ENCODE results near the gene TGFBR2. TPM values are rescaled to one million over a fixed set of nuclear protein-coding genes. Genes with fewer than 3 reads are reported as not detected.

TGFBR2 gene
- total and polyA plus RNA-seq, 2 of the 13 experiments (the other 11 are each of a cell fraction or from before 2014, with no cell fraction given), result 82.2 to 187 TPM

GRCh38 chr3:30720586-30721313 is 114.3 kb downstream of the TGFBR2 start (continued):
- no peak for TF ChIP-seq DMAP1 (CRISPR knock-in tag; IDR thresholded peaks at IDR 0.05)
- TF ChIP-seq, protein P1, sequence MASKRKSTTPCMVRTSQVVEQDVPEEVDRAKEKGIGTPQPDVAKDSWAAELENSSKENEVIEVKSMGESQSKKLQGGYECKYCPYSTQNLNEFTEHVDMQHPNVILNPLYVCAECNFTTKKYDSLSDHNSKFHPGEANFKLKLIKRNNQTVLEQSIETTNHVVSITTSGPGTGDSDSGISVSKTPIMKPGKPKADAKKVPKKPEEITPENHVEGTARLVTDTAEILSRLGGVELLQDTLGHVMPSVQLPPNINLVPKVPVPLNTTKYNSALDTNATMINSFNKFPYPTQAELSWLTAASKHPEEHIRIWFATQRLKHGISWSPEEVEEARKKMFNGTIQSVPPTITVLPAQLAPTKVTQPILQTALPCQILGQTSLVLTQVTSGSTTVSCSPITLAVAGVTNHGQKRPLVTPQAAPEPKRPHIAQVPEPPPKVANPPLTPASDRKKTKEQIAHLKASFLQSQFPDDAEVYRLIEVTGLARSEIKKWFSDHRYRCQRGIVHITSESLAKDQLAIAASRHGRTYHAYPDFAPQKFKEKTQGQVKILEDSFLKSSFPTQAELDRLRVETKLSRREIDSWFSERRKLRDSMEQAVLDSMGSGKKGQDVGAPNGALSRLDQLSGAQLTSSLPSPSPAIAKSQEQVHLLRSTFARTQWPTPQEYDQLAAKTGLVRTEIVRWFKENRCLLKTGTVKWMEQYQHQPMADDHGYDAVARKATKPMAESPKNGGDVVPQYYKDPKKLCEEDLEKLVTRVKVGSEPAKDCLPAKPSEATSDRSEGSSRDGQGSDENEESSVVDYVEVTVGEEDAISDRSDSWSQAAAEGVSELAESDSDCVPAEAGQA (IDR thresholded peaks at IDR 0.05; ENCODE audit: low read depth), result no peak
- TF ChIP-seq, protein P1 (CRISPR knock-in tag; IDR thresholded peaks at IDR 0.05; ENCODE audit: borderline replicate concordance), result no peak
- TF ChIP-seq ZBTB38 (CRISPR knock-in tag; IDR thresholded peaks at IDR 0.05), result no peak
- no peak for TF ChIP-seq HOXA9 (CRISPR knock-in tag; IDR thresholded peaks at IDR 0.05; ENCODE audit: borderline replicate concordance)
- no peak for TF ChIP-seq RAD51 (IDR thresholded peaks at IDR 0.05; ENCODE audit: borderline replicate concordance)
- TF ChIP-seq ELF1 (CRISPR knock-in tag; IDR thresholded peaks at IDR 0.05), result no peak
- peak; percentile 57; the same call in 1 of the 2 replicates for TF ChIP-seq GFI1 (CRISPR knock-in tag; IDR thresholded peaks at IDR 0.05; ENCODE audit: borderline replicate concordance)
- TF ChIP-seq ZNF580 (CRISPR knock-in tag; IDR thresholded peaks at IDR 0.05; ENCODE audit: borderline replicate concordance, low read depth), result 0 out of 2 replicates have a peak, but pooled peaks have one; percentile 42
- no peak for TF ChIP-seq ZNF18 (CRISPR knock-in tag; IDR thresholded peaks at IDR 0.05; ENCODE audit: insufficient replicate concordance)
- no peak for TF ChIP-seq ADNP (CRISPR knock-in tag; IDR thresholded peaks at IDR 0.05)
- no peak for TF ChIP-seq GZF1 (CRISPR knock-in tag; IDR thresholded peaks at IDR 0.05)
- TF ChIP-seq CCAR2 (optimal IDR thresholded peaks at IDR 0.05; ENCODE audit: low read depth, low read length), result no peak

Data from HepG2 (cell line).